CD14-positive monocyte (primary cell): ENCODE data around the gene LRG1. TPM values are rescaled to one million over a fixed set of nuclear protein-coding genes. Genes with fewer than 3 reads are reported as not detected.

Experiments used
- DNase-seq, 3 donors: peaks; one replicate each; pipeline ENCODE4 v3.0.0-alpha.2; 2011 to 2022
- H2AFZ ChIP-seq: 2 replicates; pipeline ENCODE4 v1.6.0; 2012; ENCODE audit warnings: mild to moderate bottlenecking, low read depth, low read length, inconsistent platforms; ENCODE audit not compliant: insufficient read depth, poor library complexity, severe bottlenecking
- H3K27ac ChIP-seq, 2 donors: 1 replicate in 1 of 2; 2 replicates in 1 of 2; pipeline ENCODE4 v1.5.1; 2012 to 2013; ENCODE audit warnings: low read length in 2 of 2, control low read depth in 1 of 2, inconsistent platforms in 1 of 2, low read depth in 1 of 2, mild to moderate bottlenecking in 1 of 2
- H3K27me3 ChIP-seq, 2 donors: one replicate each; pipeline versions ENCODE4 v1.6.0 to v1.6.1; 2011 to 2013; ENCODE audit warnings: low read length in 2 of 2; ENCODE audit not compliant: control insufficient read depth in 2 of 2, insufficient read depth in 2 of 2
- H3K36me3 ChIP-seq, 2 donors: replicated peaks in 1 of 2; 1 replicate in 1 of 2; 2 replicates in 1 of 2; pipeline versions ENCODE4 v1.5.1 to v1.6.1; 2012 to 2013; ENCODE audit warnings: low read length in 2 of 2, control low read depth in 1 of 2, inconsistent platforms in 1 of 2, mild to moderate bottlenecking in 1 of 2; ENCODE audit not compliant: insufficient read depth in 2 of 2, control insufficient read depth in 1 of 2
- H3K4me1 ChIP-seq, 2 donors: 1 replicate in 1 of 2; 2 replicates in 1 of 2; pipeline versions ENCODE4 v1.5.1 to v1.6.1; 2012 to 2013; ENCODE audit warnings: low read length in 2 of 2, control low read depth in 1 of 2, inconsistent platforms in 1 of 2, mild to moderate bottlenecking in 1 of 2, moderate library complexity in 1 of 2; ENCODE audit not compliant: insufficient read depth in 2 of 2, control insufficient read depth in 1 of 2
- H3K4me2 ChIP-seq: replicated peaks from 2 replicates; pipeline ENCODE3; 2012; ENCODE audit warnings: low read length, moderate library complexity, mild to moderate bottlenecking; ENCODE audit not compliant: poor library complexity, severe bottlenecking; ENCODE audit errors: extremely low read depth
- H3K4me3 ChIP-seq, 3 experiments: fragments of 200-600 bp in 1 of 3; sonication (generic) in 1 of 3; replicated peaks in 1 of 3; 1 replicate in 2 of 3; 2 replicates in 1 of 3; pipeline ENCODE4 v1.5.1; 2011 to 2013; ENCODE audit warnings: low read length in 3 of 3, mild to moderate bottlenecking in 3 of 3, control low read depth in 2 of 3, low read depth in 2 of 3, inconsistent platforms in 1 of 3, moderate library complexity in 1 of 3
- H3K79me2 ChIP-seq: 2 replicates; pipeline ENCODE4 v1.6.0; 2012; ENCODE audit warnings: mild to moderate bottlenecking, control low read depth, inconsistent platforms, low read length, moderate library complexity; ENCODE audit not compliant: insufficient read depth
- H3K9ac ChIP-seq: 2 replicates; pipeline ENCODE4 v1.6.0; 2017; ENCODE audit warnings: low read length, mild to moderate bottlenecking; ENCODE audit not compliant: insufficient read depth, poor library complexity, severe bottlenecking
- H3K9me3 ChIP-seq, 2 donors: replicated peaks in 1 of 2; 1 replicate in 1 of 2; 2 replicates in 1 of 2; pipeline versions ENCODE4 v1.5.1 to v1.6.1; 2012 to 2013; ENCODE audit warnings: low read length in 2 of 2, control low read depth in 1 of 2; ENCODE audit not compliant: control insufficient read depth in 1 of 2, insufficient read depth in 1 of 2
- H4K20me1 ChIP-seq: 2 replicates; pipeline ENCODE4 v1.6.0; 2012; ENCODE audit warnings: mild to moderate bottlenecking, low read length, control low read depth, moderate library complexity; ENCODE audit not compliant: insufficient read depth
- H3K27ac Mint-ChIP-seq, 7 donors: one replicate each; pipeline ENCODE4 v1.8.0; 2020; ENCODE audit warnings: mild to moderate bottlenecking in 7 of 7, mixed read lengths in 7 of 7, moderate library complexity in 6 of 7, inconsistent platforms in 2 of 7
- H3K27me3 Mint-ChIP-seq, 3 donors: one replicate each; pipeline ENCODE4 v1.8.0; 2021 to 2022; ENCODE audit warnings: low read depth in 3 of 3, mild to moderate bottlenecking in 3 of 3, mixed read lengths in 3 of 3, moderate library complexity in 3 of 3, inconsistent platforms in 1 of 3
- H3K36me3 Mint-ChIP-seq, 2 donors: one replicate each; pipeline ENCODE4 v1.8.0; 2020; ENCODE audit warnings: mixed read lengths in 2 of 2, inconsistent platforms in 1 of 2, mild to moderate bottlenecking in 1 of 2
- H3K4me1 Mint-ChIP-seq: one replicate; pipeline ENCODE4 v1.8.0; 2020; ENCODE audit warnings: mild to moderate bottlenecking, mixed read lengths
- H3K4me3 Mint-ChIP-seq, 2 donors: one replicate each; pipeline ENCODE4 v1.8.0; 2020; ENCODE audit warnings: mild to moderate bottlenecking in 2 of 2, mixed read lengths in 2 of 2, moderate library complexity in 1 of 2
- H3K9me3 Mint-ChIP-seq, 7 donors: one replicate each; pipeline ENCODE4 v1.8.0; 2020 to 2022; ENCODE audit warnings: mixed read lengths in 7 of 7, mild to moderate bottlenecking in 6 of 7, moderate library complexity in 6 of 7, inconsistent platforms in 2 of 7
- WGBS: methylation state at CpG from one replicate; pipeline ENCODE4 v1.1.5; 2013; ENCODE audit warnings: missing lambda C conversion rate; ENCODE audit not compliant: insufficient coverage; 5-methylcytosine and 5-hydroxymethylcytosine counted together
- intact Hi-C, 2 donors: fragments of 100-400 bp; cut with micrococcal nuclease; formaldehyde crosslinking; loops; one replicate each; pipeline versions ENCODE4 v1.15.0 to v1.15.1; 2023
- polyA plus RNA-seq, 3 donors: library from polyadenylated mRNA; depleted of rRNA in 1 of 3; unstranded in 2 of 3; stranded (reverse) in 1 of 3; fragments of 300-500 nt in 2 of 3; fragments of >200 nt in 1 of 3; fragmentation: Illumina TruSeq in 2 of 3; gene quantifications; 1 replicate in 2 of 3; 2 replicates in 1 of 3; pipeline ENCODE4 v1.2.3, GENCODE V29; 2012 to 2021
- TF ChIP-seq, protein P1 (sequence below): fragments of 200-600 bp; IDR thresholded peaks from one replicate; pipeline ENCODE4 v1.8.0; 2022; ENCODE audit warnings: antibody characterized with exemption, mild to moderate bottlenecking

Gene LRG1
- polyA plus RNA-seq, 3 donors, result 5.5 to 50.1 (median 9.6) TPM

- H3K9me3 ChIP-seq, result no peaks in the 10 kb centered on the region
These were observed 38.8 kb downstream of the LRG1 start for GRCh38 chr19:4500841-4501591.

DNA sequence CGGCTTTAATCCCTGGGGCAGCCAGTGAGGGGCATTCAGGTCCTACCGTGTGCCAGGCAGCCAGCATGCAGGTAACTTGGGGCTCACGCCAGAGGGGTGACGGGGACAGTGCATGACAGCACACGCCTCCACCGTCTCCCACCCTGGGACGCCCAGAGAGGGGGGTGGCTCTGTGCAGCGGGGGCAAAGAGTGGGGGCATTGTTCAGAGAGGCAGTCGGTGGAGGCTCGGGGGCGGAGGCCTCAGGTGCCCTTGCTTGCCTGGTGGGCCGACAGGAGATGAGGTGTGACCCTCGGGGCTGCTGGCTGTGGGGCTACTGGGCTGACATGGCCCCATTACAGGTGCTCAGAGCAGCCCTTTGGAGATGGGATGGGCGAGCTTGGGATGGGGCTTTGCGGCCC is 40.0 kb downstream of the LRG1 start:
- Mint-ChIP-seq H3K27ac (peak overlapping the region in 2 of 7 donors; percentile 27 to 81), H3K4me1 (no peaks in the 10 kb centered on the region), H3K36me3 (peaks cover 36 to 45% of the 10 kb centered on the region in 2 donors), H3K9me3 (no peaks in the 10 kb centered on the region), H3K27me3 (no peaks in the 10 kb centered on the region), H3K4me3 (no peak overlapping the region)
- 98% methylated on average over 12 of the region's 15 CpGs for WGBS
- Histone ChIP-seq H3K27me3 (no peaks in the 10 kb centered on the region), H3K9me3 (no peaks in the 10 kb centered on the region), H3K79me2 (no peaks in the 10 kb centered on the region), H3K4me3 (no peak overlapping the region), H4K20me1 (no peaks in the 10 kb centered on the region), H3K36me3 (peaks cover 61 to 72% of the 10 kb centered on the region in 2 donors), H3K4me2 (no peak overlapping the region), H3K4me1 (no peaks in the 10 kb centered on the region), H2AFZ (no peak overlapping the region), H3K9ac (no peak overlapping the region), H3K27ac (no peak overlapping the region)
- DNase-seq, result no peak
- intact Hi-C loops, result no loop called here
- TF ChIP-seq, protein P1, sequence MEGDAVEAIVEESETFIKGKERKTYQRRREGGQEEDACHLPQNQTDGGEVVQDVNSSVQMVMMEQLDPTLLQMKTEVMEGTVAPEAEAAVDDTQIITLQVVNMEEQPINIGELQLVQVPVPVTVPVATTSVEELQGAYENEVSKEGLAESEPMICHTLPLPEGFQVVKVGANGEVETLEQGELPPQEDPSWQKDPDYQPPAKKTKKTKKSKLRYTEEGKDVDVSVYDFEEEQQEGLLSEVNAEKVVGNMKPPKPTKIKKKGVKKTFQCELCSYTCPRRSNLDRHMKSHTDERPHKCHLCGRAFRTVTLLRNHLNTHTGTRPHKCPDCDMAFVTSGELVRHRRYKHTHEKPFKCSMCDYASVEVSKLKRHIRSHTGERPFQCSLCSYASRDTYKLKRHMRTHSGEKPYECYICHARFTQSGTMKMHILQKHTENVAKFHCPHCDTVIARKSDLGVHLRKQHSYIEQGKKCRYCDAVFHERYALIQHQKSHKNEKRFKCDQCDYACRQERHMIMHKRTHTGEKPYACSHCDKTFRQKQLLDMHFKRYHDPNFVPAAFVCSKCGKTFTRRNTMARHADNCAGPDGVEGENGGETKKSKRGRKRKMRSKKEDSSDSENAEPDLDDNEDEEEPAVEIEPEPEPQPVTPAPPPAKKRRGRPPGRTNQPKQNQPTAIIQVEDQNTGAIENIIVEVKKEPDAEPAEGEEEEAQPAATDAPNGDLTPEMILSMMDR, result no peak

More at GRCh38 chr19:4500841-4501591, 38.8 kb downstream of the LRG1 start:
- Mint-ChIP-seq H3K9me3 (no peaks in the 10 kb centered on the region), H3K27ac (peak overlapping the region in 1 of 7 donors; percentile 40), H3K27me3 (no peaks in the 10 kb centered on the region), H3K4me1 (no peaks in the 10 kb centered on the region), H3K36me3 (peaks cover 45 to 47% of the 10 kb centered on the region in 2 donors), H3K4me3 (no peak overlapping the region)
- Histone ChIP-seq H2AFZ (no peak overlapping the region), H3K4me3 (no peak overlapping the region), H3K9ac (no peak overlapping the region), H3K4me2 (no peak overlapping the region), H4K20me1 (no peaks in the 10 kb centered on the region), H3K27me3 (no peaks in the 10 kb centered on the region), H3K36me3 (peaks cover 61 to 63% of the 10 kb centered on the region in 2 donors), H3K27ac (no peak overlapping the region), H3K4me1 (no peaks in the 10 kb centered on the region), H3K79me2 (no peaks in the 10 kb centered on the region)
- 96% methylated on average over 28 of the region's 29 CpGs for WGBS
- intact Hi-C loops, result no loop called here
- DNase-seq, result no peak
- TF ChIP-seq, protein P1, result no peak
